ENCODE measurements around the gene CMPK2.

The CMPK2 gene

DNA sequence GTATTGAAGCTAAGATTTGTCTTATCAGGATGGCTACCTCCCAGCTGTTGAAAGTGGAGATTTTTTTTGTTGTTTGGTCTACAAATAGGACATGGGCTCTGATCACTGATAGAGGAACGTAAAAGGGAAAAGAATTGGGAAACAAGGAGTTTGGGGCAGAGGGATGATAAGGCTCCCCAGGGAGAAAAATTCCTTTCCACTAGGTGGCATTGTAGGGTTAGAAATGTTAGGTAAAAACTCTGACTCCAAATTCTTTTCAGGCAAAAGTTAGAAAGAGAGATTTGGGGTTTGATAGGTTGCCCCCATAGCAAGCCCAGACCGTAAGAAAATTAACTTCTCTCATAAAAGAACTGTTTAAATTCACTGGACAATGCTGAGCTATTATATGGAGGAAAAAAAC is 19.8 kb downstream of the CMPK2 start:
- Histone ChIP-seq H3K27ac (ENCODE audit: low read depth, low read length, poor library complexity, severe bottlenecking) (no peak overlapping the region), H3K9ac (ENCODE audit: low read length) (no peak overlapping the region), H3K4me2 (ENCODE audit: low read length) (no peak overlapping the region), H3K4me1 (ENCODE audit: insufficient read depth, low read length, severe bottlenecking) (no peaks in the 10 kb centered on the region), H3K79me2 (ENCODE audit: insufficient read depth, low read length) (no peaks in the 10 kb centered on the region), H3K27me3 (ENCODE audit: insufficient read depth, low read length) (no peaks in the 10 kb centered on the region), H2AFZ (ENCODE audit: low read length) (no peak overlapping the region), H3K9me3 (ENCODE audit: low read length) (peaks cover 23% of the 10 kb centered on the region), H3F3A (ENCODE audit: insufficient read depth, low read length) (no peaks in the 10 kb centered on the region), H3K36me3 (ENCODE audit: insufficient read depth, low read length) (no peaks in the 10 kb centered on the region), H3K4me3 (ENCODE audit: low read depth, low read length, poor library complexity, severe bottlenecking) (no peak overlapping the region), H3K9me2 (ENCODE audit: low read depth, low read length) (no peaks in the 10 kb centered on the region), H4K20me1 (ENCODE audit: insufficient read depth, low read length) (no peaks in the 10 kb centered on the region)
- TF ChIP-seq EZH2 (IDR thresholded peaks at IDR 0.05; ENCODE audit: borderline replicate concordance, low read length) (no peak), CTCF (IDR thresholded peaks at IDR 0.05; ENCODE audit: low read length) (peak; percentile 26; the same call in 1 of the 2 replicates)

- no peaks in the 10 kb centered on the region for H3K9me2 ChIP-seq (ENCODE audit: low read depth, low read length)
- H3K79me2 ChIP-seq (ENCODE audit: insufficient read depth, low read length) = no peaks in the 10 kb centered on the region
- no peak overlapping the region for H2AFZ ChIP-seq (ENCODE audit: low read length)
- H3K9me3 ChIP-seq (ENCODE audit: low read length) = peaks cover 23% of the 10 kb centered on the region
- no peak for TF ChIP-seq CTCF (IDR thresholded peaks at IDR 0.05; ENCODE audit: low read length)
- TF ChIP-seq EZH2 (IDR thresholded peaks at IDR 0.05; ENCODE audit: borderline replicate concordance, low read length) = no peak
- H3K27ac ChIP-seq (ENCODE audit: low read depth, low read length, poor library complexity, severe bottlenecking) = no peak overlapping the region
- H3K36me3 ChIP-seq (ENCODE audit: insufficient read depth, low read length) = no peaks in the 10 kb centered on the region
- H3K9ac ChIP-seq (ENCODE audit: low read length) = no peak overlapping the region
- no peak overlapping the region for H3K4me3 ChIP-seq (ENCODE audit: low read depth, low read length, poor library complexity, severe bottlenecking)
- no peak overlapping the region for H3K4me2 ChIP-seq (ENCODE audit: low read length)
- no peaks in the 10 kb centered on the region for H3K4me1 ChIP-seq (ENCODE audit: insufficient read depth, low read length, severe bottlenecking)
- no peaks in the 10 kb centered on the region for H3K27me3 ChIP-seq (ENCODE audit: insufficient read depth, low read length)
- H4K20me1 ChIP-seq (ENCODE audit: insufficient read depth, low read length) = no peaks in the 10 kb centered on the region
- no peaks in the 10 kb centered on the region for H3F3A ChIP-seq (ENCODE audit: insufficient read depth, low read length)
These were observed 20.4 kb downstream of the CMPK2 start for GRCh38 chr2:6845312-6845711.

DNA sequence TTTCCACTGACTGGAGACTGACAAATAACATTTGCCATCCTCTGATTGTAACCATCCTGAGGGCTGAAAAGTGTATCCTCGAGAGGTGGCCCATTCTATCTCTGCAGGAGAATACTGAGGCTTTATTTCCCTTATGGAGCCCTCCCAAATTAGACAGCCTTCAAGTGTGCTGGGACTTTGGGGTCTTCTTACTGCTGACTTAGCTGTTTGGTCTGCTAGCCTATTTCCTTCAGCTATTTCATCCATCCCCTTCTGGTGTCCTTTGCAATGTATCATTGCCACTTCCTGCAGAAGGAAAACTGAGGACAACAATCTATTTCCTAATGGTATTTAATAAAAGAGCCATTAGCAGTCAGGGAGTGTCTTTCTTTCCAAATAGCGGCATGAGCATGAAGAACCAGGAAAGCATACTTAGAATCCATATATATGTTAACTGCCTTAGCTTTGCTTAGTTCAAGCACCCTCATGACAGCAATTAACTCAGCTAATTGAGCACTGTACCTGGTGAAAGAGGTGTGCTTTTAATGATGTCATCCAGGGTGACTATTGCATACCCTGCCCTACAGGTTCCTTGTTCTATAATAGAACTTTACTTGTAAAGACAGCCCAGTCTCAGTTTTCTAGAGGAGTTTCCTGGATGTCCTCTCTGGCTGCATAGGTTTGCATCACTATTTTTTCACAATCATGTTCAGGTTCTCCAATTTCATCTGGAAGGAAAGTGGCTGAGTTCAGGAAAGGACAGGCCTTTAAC is 24.0 kb downstream of the CMPK2 start:
- Histone ChIP-seq H4K20me1 (ENCODE audit: insufficient read depth, low read length) (no peaks in the 10 kb centered on the region), H3K9me3 (ENCODE audit: low read length) (peaks cover 22% of the 10 kb centered on the region), H3K4me3 (ENCODE audit: low read depth, low read length, poor library complexity, severe bottlenecking) (no peak overlapping the region), H3K9me2 (ENCODE audit: low read depth, low read length) (no peaks in the 10 kb centered on the region), H3F3A (ENCODE audit: insufficient read depth, low read length) (no peaks in the 10 kb centered on the region), H3K4me1 (ENCODE audit: insufficient read depth, low read length, severe bottlenecking) (no peaks in the 10 kb centered on the region), H3K79me2 (ENCODE audit: insufficient read depth, low read length) (no peaks in the 10 kb centered on the region), H3K9ac (ENCODE audit: low read length) (no peak overlapping the region), H3K36me3 (ENCODE audit: insufficient read depth, low read length) (no peaks in the 10 kb centered on the region), H3K4me2 (ENCODE audit: low read length) (no peak overlapping the region), H2AFZ (ENCODE audit: low read length) (no peak overlapping the region), H3K27me3 (ENCODE audit: insufficient read depth, low read length) (no peaks in the 10 kb centered on the region), H3K27ac (ENCODE audit: low read depth, low read length, poor library complexity, severe bottlenecking) (no peak overlapping the region)
- TF ChIP-seq CTCF (IDR thresholded peaks at IDR 0.05; ENCODE audit: low read length) (no peak), EZH2 (IDR thresholded peaks at IDR 0.05; ENCODE audit: borderline replicate concordance, low read length) (no peak)

Measured in OCI-LY1 (cell line).